GM12801 (cell line): Measurements from ENCODE around the gene AHDC1.

Source experiments
- TF ChIP-seq, protein P1 (sequence below): IDR thresholded peaks from one replicate; pipeline ENCODE4 v1.5.1; 2011; ENCODE audit warnings: control low read depth; ENCODE audit not compliant: insufficient read length; ENCODE audit errors: extremely low read depth

Gene AHDC1

DNA sequence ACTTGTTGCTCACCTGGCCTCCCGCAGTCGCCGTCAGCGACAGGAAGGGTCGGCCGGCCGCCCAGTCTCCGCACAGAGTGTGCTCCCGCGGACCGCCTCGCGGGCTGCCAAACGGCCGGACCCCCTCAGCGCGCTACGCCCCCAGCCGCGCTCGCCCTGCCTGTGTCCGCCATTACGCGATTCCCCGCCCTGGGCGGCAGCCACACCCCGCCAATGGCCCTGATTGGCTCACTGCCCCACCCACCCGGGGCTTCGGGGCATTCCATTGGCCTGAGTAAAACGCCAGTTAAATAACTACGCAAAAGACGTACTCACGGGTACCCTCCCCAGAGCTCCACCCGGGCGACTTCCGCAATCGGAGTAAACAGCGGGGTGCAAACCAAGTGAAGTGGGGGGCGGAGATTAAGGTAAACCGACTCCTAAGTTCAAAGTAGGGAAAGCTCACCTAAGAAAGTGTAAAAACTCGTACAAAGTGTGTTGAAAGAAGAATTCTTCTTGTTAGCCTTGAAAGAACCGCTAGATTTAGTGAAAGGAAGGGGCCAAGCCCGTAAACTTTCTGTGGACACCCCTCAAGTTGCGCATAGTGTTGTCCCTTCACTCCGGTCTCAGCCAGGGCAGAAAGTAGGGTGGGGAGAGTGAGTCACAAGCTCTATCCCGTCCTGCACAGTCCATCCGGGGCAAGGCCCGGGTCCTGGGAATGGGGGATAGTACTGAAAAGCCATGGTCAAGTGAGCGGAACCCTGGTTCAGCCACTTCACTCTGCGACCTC is 113.8 kb downstream of the AHDC1 start, which contains the start of gene WASF2:
Gene WASF2 (minus strand): TSS at position 195 of the 769 bp plus-strand sequence. CDS start 61,277 bp downstream, outside the sequence.
- TF ChIP-seq, protein P1, sequence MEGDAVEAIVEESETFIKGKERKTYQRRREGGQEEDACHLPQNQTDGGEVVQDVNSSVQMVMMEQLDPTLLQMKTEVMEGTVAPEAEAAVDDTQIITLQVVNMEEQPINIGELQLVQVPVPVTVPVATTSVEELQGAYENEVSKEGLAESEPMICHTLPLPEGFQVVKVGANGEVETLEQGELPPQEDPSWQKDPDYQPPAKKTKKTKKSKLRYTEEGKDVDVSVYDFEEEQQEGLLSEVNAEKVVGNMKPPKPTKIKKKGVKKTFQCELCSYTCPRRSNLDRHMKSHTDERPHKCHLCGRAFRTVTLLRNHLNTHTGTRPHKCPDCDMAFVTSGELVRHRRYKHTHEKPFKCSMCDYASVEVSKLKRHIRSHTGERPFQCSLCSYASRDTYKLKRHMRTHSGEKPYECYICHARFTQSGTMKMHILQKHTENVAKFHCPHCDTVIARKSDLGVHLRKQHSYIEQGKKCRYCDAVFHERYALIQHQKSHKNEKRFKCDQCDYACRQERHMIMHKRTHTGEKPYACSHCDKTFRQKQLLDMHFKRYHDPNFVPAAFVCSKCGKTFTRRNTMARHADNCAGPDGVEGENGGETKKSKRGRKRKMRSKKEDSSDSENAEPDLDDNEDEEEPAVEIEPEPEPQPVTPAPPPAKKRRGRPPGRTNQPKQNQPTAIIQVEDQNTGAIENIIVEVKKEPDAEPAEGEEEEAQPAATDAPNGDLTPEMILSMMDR = no peak

DNA sequence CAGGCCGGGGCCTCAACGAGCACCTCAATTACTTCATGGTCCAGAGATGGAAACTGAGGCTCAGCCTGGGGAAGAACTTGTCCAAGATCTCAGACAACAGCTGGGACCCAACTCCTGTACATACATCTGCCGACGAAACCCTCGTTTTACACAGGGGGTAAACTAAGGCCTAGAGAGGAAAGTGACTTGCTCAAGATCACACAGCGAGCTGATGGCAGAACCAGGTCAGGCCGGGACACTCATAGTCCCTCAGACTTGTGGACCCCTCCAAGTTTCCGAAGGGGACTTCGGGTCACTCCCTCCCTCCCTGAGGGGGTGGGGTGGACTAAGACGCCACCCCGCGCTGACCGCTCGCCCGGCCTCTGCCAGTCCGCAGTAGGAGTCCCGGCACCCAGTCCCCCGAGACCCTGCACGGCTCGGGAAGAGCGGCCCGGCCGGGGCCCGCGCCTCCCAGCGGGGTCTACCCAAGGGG is 114.4 kb downstream of the AHDC1 start:
- TF ChIP-seq, protein P1 = no peak

DNA sequence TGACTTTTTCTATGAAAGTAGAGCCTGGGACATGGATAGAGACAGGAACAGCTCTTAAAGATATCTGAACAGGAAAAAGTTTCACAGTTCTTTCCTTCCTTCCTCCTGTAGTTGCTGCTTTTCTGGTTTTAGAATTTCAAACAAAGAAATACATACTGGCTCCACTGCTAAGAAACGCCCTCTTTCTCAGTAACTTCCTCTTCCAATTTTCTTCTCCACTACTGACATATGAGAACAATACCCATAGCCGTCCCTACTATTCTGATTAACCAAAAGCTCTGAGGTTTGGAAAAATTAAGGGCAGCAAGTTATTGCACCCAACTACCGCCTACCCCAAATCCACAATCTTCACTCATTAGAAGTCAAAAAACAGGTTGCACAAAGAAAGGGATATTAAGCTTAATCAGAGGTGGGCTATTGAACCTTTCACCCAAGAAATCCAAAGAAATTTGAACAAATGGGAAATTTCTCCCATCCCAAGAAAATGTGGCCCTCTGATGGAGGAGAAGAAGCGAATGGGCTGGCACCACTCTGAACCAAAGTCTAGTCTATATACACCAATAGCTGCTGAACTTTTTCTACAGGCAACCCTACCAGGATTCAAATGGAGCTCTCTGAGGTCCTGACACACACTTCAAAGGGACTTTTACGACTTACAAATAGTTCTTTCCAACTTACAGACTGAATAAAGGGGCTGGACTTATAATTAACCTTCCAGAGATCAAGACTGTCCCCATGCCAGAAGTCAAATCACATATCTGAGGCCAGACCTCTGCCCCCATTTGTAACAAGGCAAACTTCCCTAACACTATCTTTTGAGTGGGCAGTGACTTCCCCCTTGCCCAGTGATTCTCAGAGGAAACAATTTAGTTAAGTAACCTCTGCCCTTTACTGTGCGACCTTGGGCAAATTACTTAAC is 115.7 kb downstream of the AHDC1 start:
- TF ChIP-seq, protein P1 = no peak

DNA sequence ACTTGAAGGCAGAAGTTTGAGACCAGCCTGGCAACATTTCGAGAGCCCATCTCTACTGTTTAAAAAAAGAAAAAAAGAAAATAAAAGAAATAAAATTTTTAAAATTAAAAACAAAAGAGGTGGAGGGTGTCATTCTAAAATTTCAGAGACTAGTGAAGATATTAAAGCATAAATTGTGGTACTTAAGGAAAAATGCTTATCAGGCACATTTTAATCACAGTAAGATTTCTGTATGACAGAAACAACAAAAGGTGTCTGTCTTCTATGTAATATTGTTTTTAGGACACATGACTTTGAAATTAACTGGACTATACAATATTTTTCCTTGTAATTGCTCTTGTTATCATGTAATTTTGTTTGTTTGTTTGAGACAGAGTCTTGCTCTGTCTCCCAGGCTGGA is 118.6 kb downstream of the AHDC1 start:
- TF ChIP-seq, protein P1 = no peak
